ENCODE results near the gene FKRP. TPM values are rescaled to one million over a fixed set of nuclear protein-coding genes. Genes with fewer than 3 reads are reported as not detected.
A peak's percentile ranks its signal among the peaks of the same experiment; 100 is the strongest.
"Not testable (repeated sequence)": the region's sequence is repeated elsewhere in the genome, so short reads cannot be mapped to it uniquely, and the experiment has no call there.

Gene FKRP
- total and polyA plus RNA-seq, 8 donors, result 6.0 to 76.3 (median 9.7) TPM

GRCh38 chr19:46766569-46767317, 20.9 kb downstream of the FKRP start:
- intact Hi-C loops (cut with DNase I; ENCODE audit: low total_unique reads), result no loop called here
- WGBS, 5 donors, result 54 to 66% (median 56%) methylated on average over 17 to 18 of the region's 18 CpGs
- Histone ChIP-seq H3K4me1 (peaks cover 0 to 11% (median 5%) of the 10 kb centered on the region in 4 donors), H3K36me3 (no peaks in the 10 kb centered on the region), H3K9me3 (no peaks in the 10 kb centered on the region), H3K4me3 (no peak overlapping the region), H3K27me3 (no peaks in the 10 kb centered on the region), H3K27ac (no peak overlapping the region)
- DNase-seq, result peak; percentile 58 to 67
- no peak for TF ChIP-seq POLR2AphosphoS5 (IDR thresholded peaks at IDR 0.05)
- peak in 5 of 7 experiments; percentile 34 to 75 (median 54) for TF ChIP-seq CTCF (IDR thresholded peaks at IDR 0.05)
- TF ChIP-seq EP300 (IDR thresholded peaks at IDR 0.05), result no peak
- no peak for TF ChIP-seq POLR2A (IDR thresholded peaks at IDR 0.05)

GRCh38 chr19:46768746-46769145, 22.9 kb downstream of the FKRP start:
- H3K27me3 ChIP-seq; intact Hi-C loops (cut with DNase I; ENCODE audit: low total_unique reads); H3K27ac ChIP-seq; H3K4me3 ChIP-seq; H3K36me3 ChIP-seq; H3K9me3 ChIP-seq: not testable (repeated sequence)
- 13 to 43% (median 22%) methylated on average over 4 of the region's 4 CpGs for WGBS, 5 donors
- H3K4me1 ChIP-seq, result peaks cover 0 to 12% (median 5%) of the 10 kb centered on the region in 4 donors
- DNase-seq, result peak in 1 of 2 donors; percentile 35

- TF ChIP-seq POLR2AphosphoS5 (IDR thresholded peaks at IDR 0.05) (no peak), CTCF (IDR thresholded peaks at IDR 0.05) (no peak), EP300 (IDR thresholded peaks at IDR 0.05) (no peak), POLR2A (IDR thresholded peaks at IDR 0.05) (no peak)
- 59 to 76% (median 72%) methylated on average over 11 to 12 of the region's 12 CpGs for WGBS, 5 donors
- Histone ChIP-seq H3K27ac (no peak overlapping the region), H3K27me3 (no peaks in the 10 kb centered on the region), H3K36me3 (peaks cover 22 to 39% (median 36%) of the 10 kb centered on the region in 4 donors), H3K9me3 (no peaks in the 10 kb centered on the region), H3K4me3 (no peak overlapping the region), H3K4me1 (peaks cover 0 to 12% (median 5%) of the 10 kb centered on the region in 4 donors)
- DNase-seq, result no peak
- intact Hi-C loops (cut with DNase I; ENCODE audit: low total_unique reads), result no loop called here
These were observed 26.5 kb downstream of the FKRP start for GRCh38 chr19:46772170-46773017.

GRCh38 chr19:46773018-46773399, 27.2 kb downstream of the FKRP start:
- H3K9me3 ChIP-seq, result no peaks in the 10 kb centered on the region
- H3K27me3 ChIP-seq, result no peaks in the 10 kb centered on the region
- intact Hi-C loops (cut with DNase I; ENCODE audit: low total_unique reads), result no loop called here
- peaks cover 27 to 45% (median 42%) of the 10 kb centered on the region in 4 donors for H3K36me3 ChIP-seq
- H3K4me3 ChIP-seq, result no peak overlapping the region
- peaks cover 0 to 14% (median 6%) of the 10 kb centered on the region in 4 donors for H3K4me1 ChIP-seq
- H3K27ac ChIP-seq, result no peak overlapping the region
- DNase-seq, result no peak
- 55 to 79% (median 72%) methylated on average over 7 of the region's 7 CpGs for WGBS, 5 donors
- TF ChIP-seq CTCF (IDR thresholded peaks at IDR 0.05) (no peak), EP300 (IDR thresholded peaks at IDR 0.05) (no peak), POLR2A (IDR thresholded peaks at IDR 0.05) (no peak), POLR2AphosphoS5 (IDR thresholded peaks at IDR 0.05) (no peak)

Measured in stomach (tissue), 9 donors.